ENCODE measurements around the gene MTARC2. TPM values are rescaled to one million over a fixed set of nuclear protein-coding genes. Genes with fewer than 3 reads are reported as not detected.
"Not testable (repeated sequence)": the region's sequence is repeated elsewhere in the genome, so short reads cannot be mapped to it uniquely, and the experiment has no call there.

MTARC2 gene
- polyA plus RNA-seq, 1 donor from 2014 or later = not detected

- Histone ChIP-seq H2AFZ (ENCODE audit: low read depth, low read length) (no peak overlapping the region), H3K4me3 (ENCODE audit: low read length) (no peak overlapping the region), H3K9ac (ENCODE audit: low read length) (no peak overlapping the region), H3F3A (ENCODE audit: insufficient read depth, low read length, poor library complexity, severe bottlenecking) (no peaks in the 10 kb centered on the region), H3K9me3 (ENCODE audit: low read length) (no peaks in the 10 kb centered on the region), H3K36me3 (ENCODE audit: insufficient read depth, low read length) (no peaks in the 10 kb centered on the region), H3K9me2 (ENCODE audit: insufficient read depth, low read length) (no peaks in the 10 kb centered on the region), H3K4me2 (ENCODE audit: low read length) (no peak overlapping the region), H4K20me1 (ENCODE audit: insufficient read depth) (no peaks in the 10 kb centered on the region), H3K27me3 (ENCODE audit: insufficient read depth, low read depth, low read length) (no peaks in the 10 kb centered on the region), H3K79me2 (replicated peaks; ENCODE audit: insufficient read depth, low read length) (no peaks in the 10 kb centered on the region), H3K27ac (ENCODE audit: low read length) (no peak overlapping the region)
- TF ChIP-seq RAD21 (conservative IDR thresholded peaks at IDR 0.05) (no peak), MXI1 (conservative IDR thresholded peaks at IDR 0.05; ENCODE audit: poor library complexity, severe bottlenecking) (no peak), EP300 (conservative IDR thresholded peaks at IDR 0.05; ENCODE audit: poor library complexity, severe bottlenecking) (no peak), EZH2 (IDR thresholded peaks at IDR 0.05; ENCODE audit: borderline replicate concordance, insufficient read depth, low read length, poor library complexity, severe bottlenecking) (no peak), CTCF (IDR thresholded peaks at IDR 0.05; ENCODE audit: poor library complexity, severe bottlenecking) (no peak), POLR2AphosphoS5 (IDR thresholded peaks at IDR 0.05) (no peak), TAF1 (IDR thresholded peaks at IDR 0.05; ENCODE audit: low read depth) (no peak), SMC3 (conservative IDR thresholded peaks at IDR 0.05; ENCODE audit: poor library complexity) (no peak), REST (IDR thresholded peaks at IDR 0.05; ENCODE audit: borderline replicate concordance) (no peak)
Observed at GRCh38 chr1:220734571-220735326, 13.4 kb upstream of the MTARC2 start.

- H3F3A ChIP-seq (ENCODE audit: insufficient read depth, low read length, poor library complexity, severe bottlenecking); H3K79me2 ChIP-seq (replicated peaks; ENCODE audit: insufficient read depth, low read length); H3K4me3 ChIP-seq (ENCODE audit: low read length): not testable (repeated sequence)
Observed at GRCh38 chr1:220736283-220736682, 11.8 kb upstream of the MTARC2 start.

More at GRCh38 chr1:220736283-220736682, 11.8 kb upstream of the MTARC2 start:
- not testable (repeated sequence) for H4K20me1 ChIP-seq (ENCODE audit: insufficient read depth); H3K27ac ChIP-seq (ENCODE audit: low read length); H3K9me2 ChIP-seq (ENCODE audit: insufficient read depth, low read length); H2AFZ ChIP-seq (ENCODE audit: low read depth, low read length); H3K36me3 ChIP-seq (ENCODE audit: insufficient read depth, low read length); H3K27me3 ChIP-seq (ENCODE audit: insufficient read depth, low read depth, low read length); H3K4me2 ChIP-seq (ENCODE audit: low read length); H3K9me3 ChIP-seq (ENCODE audit: low read length); H3K9ac ChIP-seq (ENCODE audit: low read length)
